Neural cell (in vitro differentiated cells): ENCODE measurements around the gene PRODH. TPM values are rescaled to one million over a fixed set of nuclear protein-coding genes. Genes with fewer than 3 reads are reported as not detected.
"Not testable (repeated sequence)": the region's sequence is repeated elsewhere in the genome, so short reads cannot be mapped to it uniquely, and the experiment has no call there.

Source experiments
- H2AFZ ChIP-seq: fragments of 200-600, 300-800 bp; sonication (generic), shearing (Covaris generic); 2 replicates; pipeline ENCODE4 v1.6.0; 2014; ENCODE audit warnings: low read depth, mild to moderate bottlenecking, antibody characterized with exemption, low read length, moderate library complexity
- H3F3A ChIP-seq: fragments of 200-600 bp; shearing (Covaris generic); 2 replicates; pipeline ENCODE4 v1.6.1; 2016; ENCODE audit warnings: mild to moderate bottlenecking, moderate library complexity, mixed read lengths, antibody characterized with exemption, low read length; ENCODE audit not compliant: insufficient read depth, poor library complexity, severe bottlenecking
- H3K27ac ChIP-seq: fragments of 200-600, 300-800 bp; sonication (generic), shearing (Covaris generic); 2 replicates; pipeline ENCODE4 v1.5.1; 2014; ENCODE audit warnings: mild to moderate bottlenecking, low read length, moderate library complexity
- H3K27me3 ChIP-seq: fragments of 300-800, 200-600 bp; sonication (generic), shearing (Covaris generic); 2 replicates; pipeline ENCODE4 v1.6.0; 2014; ENCODE audit warnings: mild to moderate bottlenecking, low read depth, low read length, moderate library complexity; ENCODE audit not compliant: insufficient read depth
- H3K36me3 ChIP-seq: fragments of 300-800, 200-600 bp; sonication (generic), shearing (Covaris generic); 2 replicates; pipeline ENCODE4 v1.5.1; 2014; ENCODE audit warnings: mild to moderate bottlenecking, antibody characterized with exemption, low read length, moderate library complexity; ENCODE audit not compliant: insufficient read depth
- H3K4me2 ChIP-seq: fragments of 300-800, 200-600 bp; sonication (generic), shearing (Covaris generic); 2 replicates; pipeline ENCODE4 v1.6.0; 2014; ENCODE audit warnings: mild to moderate bottlenecking, low read length
- H3K4me3 ChIP-seq: fragments of 300-800, 200-600 bp; sonication (generic), shearing (Covaris generic); 2 replicates; pipeline ENCODE4 v1.5.1; 2014; ENCODE audit warnings: mild to moderate bottlenecking, low read length, moderate library complexity
- H3K79me2 ChIP-seq: fragments of 200-600 bp; shearing (Covaris generic); replicated peaks from 2 replicates; pipeline ENCODE4 v1.6.0; 2014; ENCODE audit warnings: mild to moderate bottlenecking, low read length, moderate library complexity; ENCODE audit not compliant: insufficient read depth
- H3K9ac ChIP-seq: fragments of 300-800, 200-600 bp; sonication (generic), shearing (Covaris generic); 2 replicates; pipeline ENCODE4 v1.6.1; 2016; ENCODE audit warnings: mild to moderate bottlenecking, low read length, mixed read lengths
- H3K9me2 ChIP-seq: fragments of 200-600 bp; shearing (Covaris generic); 2 replicates; pipeline ENCODE4 v1.6.1; 2016; ENCODE audit warnings: mild to moderate bottlenecking, low read length, mixed read lengths; ENCODE audit not compliant: insufficient read depth
- H3K9me3 ChIP-seq: fragments of 200-600, 300-800 bp; sonication (generic), shearing (Covaris generic); 2 replicates; pipeline ENCODE4 v1.6.1; 2016; ENCODE audit warnings: mild to moderate bottlenecking, mixed run types, low read length, moderate library complexity, mixed read lengths
- H4K20me1 ChIP-seq: fragments of 200-600 bp; shearing (Covaris generic); 2 replicates; pipeline ENCODE4 v1.6.1; 2016; ENCODE audit warnings: mild to moderate bottlenecking, mixed run types; ENCODE audit not compliant: insufficient read depth
- EP300 ChIP-seq: fragments of 450-650 bp; conservative IDR thresholded peaks from 2 replicates; pipeline ENCODE4 v1.6.1; 2014; ENCODE audit warnings: antibody characterized with exemption, mild to moderate bottlenecking, moderate library complexity; ENCODE audit not compliant: poor library complexity, severe bottlenecking
- EZH2 ChIP-seq: fragments of 200-600, 300-800 bp; shearing (Covaris generic), sonication (generic); IDR thresholded peaks from 2 replicates; pipeline ENCODE4 v1.6.1; 2014; ENCODE audit warnings: antibody characterized with exemption, low read length, borderline replicate concordance, mild to moderate bottlenecking; ENCODE audit not compliant: insufficient read depth, poor library complexity, severe bottlenecking
- MXI1 ChIP-seq: fragments of 450-650 bp; conservative IDR thresholded peaks from 2 replicates; pipeline ENCODE4 v1.6.1; 2014; ENCODE audit warnings: antibody characterized with exemption, mild to moderate bottlenecking; ENCODE audit not compliant: poor library complexity, severe bottlenecking
- POLR2AphosphoS5 ChIP-seq: IDR thresholded peaks from 2 replicates; pipeline ENCODE4 v1.6.1; 2012
- REST ChIP-seq: IDR thresholded peaks from 2 replicates; pipeline ENCODE4 v1.6.1; 2012; ENCODE audit warnings: borderline replicate concordance
- SMC3 ChIP-seq: fragments of 450-650 bp; conservative IDR thresholded peaks from 2 replicates; pipeline ENCODE4 v1.6.1; 2014; ENCODE audit warnings: antibody characterized with exemption, mild to moderate bottlenecking, moderate library complexity; ENCODE audit not compliant: poor library complexity
- TAF1 ChIP-seq: IDR thresholded peaks from 2 replicates; pipeline ENCODE4 v1.6.1; 2012; ENCODE audit warnings: low read depth
- polyA plus RNA-seq: library from polyadenylated mRNA; depleted of rRNA; stranded (reverse); fragments of >200 nt; gene quantifications from 2 replicates; pipeline ENCODE4 v1.2.3, GENCODE V29; 2014
- TF ChIP-seq, protein P1 (sequence below): fragments of 450-650 bp; IDR thresholded peaks from 2 replicates; pipeline ENCODE4 v1.5.1; 2014; ENCODE audit warnings: antibody characterized with exemption, mild to moderate bottlenecking, moderate library complexity; ENCODE audit not compliant: poor library complexity, severe bottlenecking

PRODH gene
- polyA plus RNA-seq, 1 donor from 2014 or later, result 0.31 TPM

- no peaks in the 10 kb centered on the region for H3K79me2 ChIP-seq
- TF ChIP-seq POLR2AphosphoS5 (no peak), MXI1 (no peak), EP300 (no peak)
- H3K27ac ChIP-seq, result no peak overlapping the region
- H2AFZ ChIP-seq, result no peak overlapping the region
- no peak overlapping the region for H3K4me3 ChIP-seq
- no peaks in the 10 kb centered on the region for H3K9me3 ChIP-seq
- H3K9me2 ChIP-seq, result no peaks in the 10 kb centered on the region
- no peaks in the 10 kb centered on the region for H3F3A ChIP-seq
- H3K27me3 ChIP-seq, result no peaks in the 10 kb centered on the region
- no peak overlapping the region for H3K4me2 ChIP-seq
- no peak overlapping the region for H3K9ac ChIP-seq
- no peaks in the 10 kb centered on the region for H4K20me1 ChIP-seq
- no peaks in the 10 kb centered on the region for H3K36me3 ChIP-seq
Measured at GRCh38 chr22:18927020-18927419, 9.1 kb downstream of the PRODH start.

GRCh38 chr22:18925368-18926064 lies 10.6 kb downstream of the PRODH start:
- H3K9me3 ChIP-seq, result no peaks in the 10 kb centered on the region
- H3F3A ChIP-seq, result no peaks in the 10 kb centered on the region
- H2AFZ ChIP-seq, result no peak overlapping the region
- H3K9ac ChIP-seq, result no peak overlapping the region
- no peaks in the 10 kb centered on the region for H3K79me2 ChIP-seq
- no peaks in the 10 kb centered on the region for H3K9me2 ChIP-seq
- H3K36me3 ChIP-seq, result no peaks in the 10 kb centered on the region
- no peak overlapping the region for H3K27ac ChIP-seq
- H3K4me3 ChIP-seq, result no peak overlapping the region
- no peaks in the 10 kb centered on the region for H3K27me3 ChIP-seq
- TF ChIP-seq EZH2 (no peak), TAF1 (no peak), SMC3 (no peak), MXI1 (no peak), REST (no peak)
- TF ChIP-seq, protein P1, sequence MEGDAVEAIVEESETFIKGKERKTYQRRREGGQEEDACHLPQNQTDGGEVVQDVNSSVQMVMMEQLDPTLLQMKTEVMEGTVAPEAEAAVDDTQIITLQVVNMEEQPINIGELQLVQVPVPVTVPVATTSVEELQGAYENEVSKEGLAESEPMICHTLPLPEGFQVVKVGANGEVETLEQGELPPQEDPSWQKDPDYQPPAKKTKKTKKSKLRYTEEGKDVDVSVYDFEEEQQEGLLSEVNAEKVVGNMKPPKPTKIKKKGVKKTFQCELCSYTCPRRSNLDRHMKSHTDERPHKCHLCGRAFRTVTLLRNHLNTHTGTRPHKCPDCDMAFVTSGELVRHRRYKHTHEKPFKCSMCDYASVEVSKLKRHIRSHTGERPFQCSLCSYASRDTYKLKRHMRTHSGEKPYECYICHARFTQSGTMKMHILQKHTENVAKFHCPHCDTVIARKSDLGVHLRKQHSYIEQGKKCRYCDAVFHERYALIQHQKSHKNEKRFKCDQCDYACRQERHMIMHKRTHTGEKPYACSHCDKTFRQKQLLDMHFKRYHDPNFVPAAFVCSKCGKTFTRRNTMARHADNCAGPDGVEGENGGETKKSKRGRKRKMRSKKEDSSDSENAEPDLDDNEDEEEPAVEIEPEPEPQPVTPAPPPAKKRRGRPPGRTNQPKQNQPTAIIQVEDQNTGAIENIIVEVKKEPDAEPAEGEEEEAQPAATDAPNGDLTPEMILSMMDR, result no peak
- H3K4me2 ChIP-seq, result no peak overlapping the region
- no peaks in the 10 kb centered on the region for H4K20me1 ChIP-seq

GRCh38 chr22:18920257-18920902 lies 15.7 kb downstream of the PRODH start:
- H3K27me3 ChIP-seq, H3K36me3 ChIP-seq, H3K4me2 ChIP-seq, H3K4me3 ChIP-seq, H3F3A ChIP-seq, H3K9ac ChIP-seq, H3K27ac ChIP-seq, H3K79me2 ChIP-seq, H4K20me1 ChIP-seq, H3K9me2 ChIP-seq, H3K9me3 ChIP-seq, H2AFZ ChIP-seq: not testable (repeated sequence)

DNA sequence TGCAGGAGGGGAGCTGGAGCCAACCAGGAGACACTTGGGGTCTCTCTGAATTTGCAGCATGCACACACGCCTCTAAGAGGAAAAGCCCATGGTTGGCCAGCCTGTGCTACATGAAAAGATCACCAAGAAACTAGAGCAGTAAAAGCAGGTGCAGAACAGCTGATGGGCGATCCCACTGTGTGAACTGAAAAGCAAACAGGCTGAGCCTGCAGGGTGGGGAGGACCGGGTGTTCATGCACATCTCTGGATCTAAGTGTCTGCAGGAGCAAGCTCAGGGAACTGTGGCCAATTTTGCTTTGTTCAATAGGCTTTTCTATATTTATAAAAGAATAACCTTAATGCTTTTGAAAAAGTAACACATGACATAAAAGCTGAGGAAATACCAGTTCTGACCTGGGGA lies 18.3 kb downstream of the PRODH start:
- not testable (repeated sequence) for H3K9me2 ChIP-seq, H3K36me3 ChIP-seq, H3K4me2 ChIP-seq, H4K20me1 ChIP-seq, H3K9ac ChIP-seq, H3K27me3 ChIP-seq, H2AFZ ChIP-seq, H3F3A ChIP-seq, H3K27ac ChIP-seq, H3K4me3 ChIP-seq, H3K9me3 ChIP-seq, H3K79me2 ChIP-seq

- H2AFZ ChIP-seq, H4K20me1 ChIP-seq, H3K27me3 ChIP-seq: not testable (repeated sequence)
Measured at GRCh38 chr22:18915550-18915949, 20.5 kb downstream of the PRODH start.

More at GRCh38 chr22:18915550-18915949, 20.5 kb downstream of the PRODH start:
- not testable (repeated sequence) for H3K27ac ChIP-seq, H3K9ac ChIP-seq, H3K79me2 ChIP-seq, H3K4me3 ChIP-seq, H3K36me3 ChIP-seq, H3K4me2 ChIP-seq, H3K9me3 ChIP-seq, H3F3A ChIP-seq, H3K9me2 ChIP-seq
